Breast epithelium (tissue), 3 donors: ENCODE measurements around the gene CCDC66.

Experiments used
- CTCF ChIP-seq, 3 donors: fragments of 450-650 bp; IDR thresholded peaks; one replicate each; pipeline ENCODE4 v1.5.1; 2016 to 2017; ENCODE audit warnings: antibody characterized with exemption in 3 of 3, mild to moderate bottlenecking in 3 of 3, moderate library complexity in 3 of 3
- POLR2AphosphoS5 ChIP-seq, 3 donors: sonication (generic); formaldehyde crosslinking; IDR thresholded peaks; one replicate each; pipeline ENCODE4 v1.6.1; 2017; ENCODE audit warnings: antibody characterized with exemption in 3 of 3

- TF ChIP-seq CTCF (IDR thresholded peaks at IDR 0.05) = no peak
- TF ChIP-seq POLR2AphosphoS5 (IDR thresholded peaks at IDR 0.05) = no peak
These were observed 74.0 kb downstream of the CCDC66 start for GRCh38 chr3:56630966-56631365.
